Pancreas (tissue), 10 donors: ENCODE measurements around the gene NUP210. TPM values are rescaled to one million over a fixed set of nuclear protein-coding genes. Genes with fewer than 3 reads are reported as not detected.

Experiments
- ATAC-seq, 4 donors: fragments of 200-7000 bp; cut with Tn5 transposase; one replicate each; pipeline versions ENCODE4 v1.8.0 to v1.9.1; 2020; ENCODE audit warnings: mild to moderate bottlenecking in 4 of 4, moderate library complexity in 4 of 4
- DNase-seq, 6 donors: peaks; one replicate each; pipeline ENCODE4 v3.0.0-alpha.2; 2020
- FAIRE-seq: peaks from 2 replicates; lab custom pipeline; 2012; peaks lifted over from hg19 to GRCh38; lab: Jason Lieb, UNC
- H3K27ac ChIP-seq, 4 donors: fragments of 200-600 bp; sonication (generic); 1 replicate in 3 of 4; 2 replicates in 1 of 4; pipeline versions ENCODE4 v1.5.0 to v1.8.0; 2020
- H3K27me3 ChIP-seq, 4 donors: fragments of 200-600 bp; one replicate each; pipeline ENCODE4 v1.8.0; 2021
- H3K36me3 ChIP-seq, 3 donors: fragments of 200-600 bp; sonication (generic) in 1 of 3; one replicate each; pipeline versions ENCODE4 v1.5.0 to v1.8.0; 2020 to 2021
- H3K4me1 ChIP-seq, 3 donors: fragments of 200-600 bp; one replicate each; pipeline ENCODE4 v1.8.0; 2021
- H3K4me3 ChIP-seq, 4 donors: fragments of 200-600 bp; sonication (generic) in 2 of 4; one replicate each; pipeline versions ENCODE4 v1.5.0 to v1.8.0; 2020 to 2021
- H3K9me3 ChIP-seq, 4 donors: fragments of 200-600 bp; one replicate each; pipeline ENCODE4 v1.8.0; 2021
- WGBS, 2 donors: extraction: QIAGEN DNeasy Blood & Tissue Kit; methylation state at CpG; one replicate each; pipeline ENCODE4 v1.1.7; 2013; 5-methylcytosine and 5-hydroxymethylcytosine counted together
- intact Hi-C, 3 donors: fragments of 100-400 bp; cut with DNase I; formaldehyde crosslinking; loops; one replicate each; pipeline versions ENCODE4 v1.11.1 to v1.14.2; 2022
- polyA plus RNA-seq, 2 donors: library from polyadenylated mRNA; stranded (reverse); fragments of 200-250 nt; gene quantifications; one replicate each; pipeline ENCODE4 v1.2.3, GENCODE V29; 2013
- total RNA-seq, 6 donors: library from RNA; stranded (reverse); fragmentation: NEBNext Ultra II Directional in 4 of 6; extraction: Animal tissue kit (Norgen Biotek cat#: 25700) in 4 of 6; gene quantifications; one replicate each; pipeline versions ENCODE4 v1.2.1 to v1.2.4, GENCODE V29; 2021 to 2023
- TF ChIP-seq, protein P1 (sequence below), 4 donors: fragments of 200-600 bp; sonication (generic) in 3 of 4; IDR thresholded peaks; one replicate each; pipeline versions ENCODE4 v1.5.0 to v1.8.0; 2021; ENCODE audit warnings: antibody characterized with exemption in 4 of 4
- donor health status: healthy with polysubstance abuse.
- donor health status: DM: no; HTN: no; CAD: no; lungs with moderate emphysema.
- donor health status: DM: no; HTN: no; CAD: no.
- donor health status: control.
- donor health status: control.
- donor health status: Bipolar disorder and iron deficiency.
- donor health status: DM: yes; HTN: yes; CAD: no.
- donor health status: DM: no; HTN: no; CAD: no.
- donor health status: DM: no; HTN: no; CAD: no.
- donor health status: DM: yes; HTN: yes; CAD: no.

NUP210 gene
- total and polyA plus RNA-seq, 8 donors, result 7.6 to 12.5 (median 9.8) TPM

- 85 to 88% methylated on average over 15 of the region's 15 CpGs for WGBS, 2 donors
- peaks cover 0 to 5% (median 3%) of the 10 kb centered on the region in 3 donors for H3K36me3 ChIP-seq
- ATAC-seq, result peak in 2 of 4 donors; percentile 25 to 44
- H3K9me3 ChIP-seq, result no peaks in the 10 kb centered on the region
- no peak overlapping the region for H3K4me3 ChIP-seq
- H3K4me1 ChIP-seq, result no peaks in the 10 kb centered on the region
- peak in 1 of 6 donors; percentile 5 for DNase-seq
- no peak overlapping the region for H3K27ac ChIP-seq
- TF ChIP-seq, protein P1, sequence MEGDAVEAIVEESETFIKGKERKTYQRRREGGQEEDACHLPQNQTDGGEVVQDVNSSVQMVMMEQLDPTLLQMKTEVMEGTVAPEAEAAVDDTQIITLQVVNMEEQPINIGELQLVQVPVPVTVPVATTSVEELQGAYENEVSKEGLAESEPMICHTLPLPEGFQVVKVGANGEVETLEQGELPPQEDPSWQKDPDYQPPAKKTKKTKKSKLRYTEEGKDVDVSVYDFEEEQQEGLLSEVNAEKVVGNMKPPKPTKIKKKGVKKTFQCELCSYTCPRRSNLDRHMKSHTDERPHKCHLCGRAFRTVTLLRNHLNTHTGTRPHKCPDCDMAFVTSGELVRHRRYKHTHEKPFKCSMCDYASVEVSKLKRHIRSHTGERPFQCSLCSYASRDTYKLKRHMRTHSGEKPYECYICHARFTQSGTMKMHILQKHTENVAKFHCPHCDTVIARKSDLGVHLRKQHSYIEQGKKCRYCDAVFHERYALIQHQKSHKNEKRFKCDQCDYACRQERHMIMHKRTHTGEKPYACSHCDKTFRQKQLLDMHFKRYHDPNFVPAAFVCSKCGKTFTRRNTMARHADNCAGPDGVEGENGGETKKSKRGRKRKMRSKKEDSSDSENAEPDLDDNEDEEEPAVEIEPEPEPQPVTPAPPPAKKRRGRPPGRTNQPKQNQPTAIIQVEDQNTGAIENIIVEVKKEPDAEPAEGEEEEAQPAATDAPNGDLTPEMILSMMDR (IDR thresholded peaks at IDR 0.05), result no peak
- FAIRE-seq, result no peak
- H3K27me3 ChIP-seq, result no peaks in the 10 kb centered on the region
- intact Hi-C loops, result no loop called here
These were observed 72.7 kb downstream of the NUP210 start for GRCh38 chr3:13347390-13347950.

- DNase-seq, result peak in 1 of 6 donors; percentile 45
- TF ChIP-seq, protein P1 (IDR thresholded peaks at IDR 0.05), result no peak
- Histone ChIP-seq H3K27ac (no peak overlapping the region), H3K9me3 (no peaks in the 10 kb centered on the region), H3K4me3 (no peak overlapping the region), H3K27me3 (no peaks in the 10 kb centered on the region), H3K4me1 (no peaks in the 10 kb centered on the region), H3K36me3 (peaks cover 0 to 5% (median 3%) of the 10 kb centered on the region in 3 donors)
- ATAC-seq, result peak in 3 of 4 donors; percentile 26 to 42 (median 39)
- FAIRE-seq, result no peak
- 82 to 84% methylated on average over 23 of the region's 23 CpGs for WGBS, 2 donors
- intact Hi-C loops, result no loop called here
These were observed 73.4 kb downstream of the NUP210 start for GRCh38 chr3:13346481-13347389.

DNA sequence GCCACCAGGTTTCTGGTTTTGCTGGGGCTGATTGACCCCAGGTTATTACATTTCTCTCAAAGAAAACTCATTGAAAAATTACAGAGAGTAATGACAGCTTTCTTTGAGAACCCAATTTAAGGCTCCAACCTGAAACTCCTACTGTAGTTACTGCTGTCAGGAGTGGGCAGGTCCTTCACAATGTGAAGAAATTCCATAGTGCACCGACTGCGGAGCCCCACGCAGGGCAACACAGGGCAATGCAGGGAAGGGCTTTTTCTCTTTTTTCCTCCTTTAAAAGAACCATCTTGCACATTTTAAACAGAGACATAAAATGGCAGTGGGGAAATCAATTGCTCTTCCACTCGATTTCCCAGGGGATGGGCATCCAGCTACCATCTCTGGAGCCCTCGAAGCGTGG, 74.3 kb downstream of the NUP210 start:
- no peak for ATAC-seq
- Histone ChIP-seq H3K36me3 (peaks cover 0 to 5% (median 3%) of the 10 kb centered on the region in 3 donors), H3K4me3 (no peak overlapping the region), H3K27me3 (no peaks in the 10 kb centered on the region), H3K27ac (no peak overlapping the region), H3K9me3 (no peaks in the 10 kb centered on the region), H3K4me1 (no peaks in the 10 kb centered on the region)
- TF ChIP-seq, protein P1 (IDR thresholded peaks at IDR 0.05), result no peak
- WGBS, 2 donors, result 92 to 94% methylated on average over 6 of the region's 6 CpGs
- FAIRE-seq, result no peak
- intact Hi-C loops, result no loop called here
- no peak for DNase-seq

DNA sequence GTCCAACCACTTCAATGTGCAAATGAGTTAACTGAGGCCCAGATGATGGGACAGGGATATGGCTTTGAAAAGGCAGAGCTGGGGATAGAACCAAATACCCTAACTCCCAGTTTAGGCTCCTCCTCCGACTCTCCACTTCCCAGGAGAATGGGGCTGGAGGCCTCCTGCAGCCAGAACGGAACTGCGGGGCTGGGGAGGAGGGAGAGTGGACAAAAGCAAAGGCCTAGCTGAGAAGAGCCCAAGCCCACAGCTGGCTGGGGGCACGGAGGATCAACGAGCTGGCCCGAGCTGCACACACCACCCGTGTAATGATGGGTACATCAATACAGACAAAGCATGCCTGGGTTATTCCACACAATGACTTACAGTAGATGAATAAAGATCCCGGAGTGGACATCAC, 74.8 kb downstream of the NUP210 start:
- intact Hi-C loops, result no loop called here
- H3K27ac ChIP-seq, result no peak overlapping the region
- DNase-seq (peak in 1 of 6 donors; percentile 15), ATAC-seq (no peak), FAIRE-seq (no peak)
- no peaks in the 10 kb centered on the region for H3K4me1 ChIP-seq
- TF ChIP-seq, protein P1 (IDR thresholded peaks at IDR 0.05), result no peak
- no peaks in the 10 kb centered on the region for H3K9me3 ChIP-seq
- no peak overlapping the region for H3K4me3 ChIP-seq
- 92 to 98% methylated on average over 8 of the region's 8 CpGs for WGBS, 2 donors
- peaks cover 0 to 6% (median 3%) of the 10 kb centered on the region in 3 donors for H3K36me3 ChIP-seq
- no peaks in the 10 kb centered on the region for H3K27me3 ChIP-seq
